GM19238 (cell line): ENCODE results near the gene DENND2C.
A peak's percentile ranks its signal among the peaks of the same experiment; 100 is the strongest.
"Not testable (repeated sequence)": the region's sequence is repeated elsewhere in the genome, so short reads cannot be mapped to it uniquely, and the experiment has no call there.

Experiments
- DNase-seq: peaks from one replicate; pipeline ENCODE4 v3.0.0; 2011; ENCODE audit warnings: low spot score; ENCODE audit not compliant: insufficient read length

Gene DENND2C

GRCh38 chr1:114609026-114609425 lies 60.8 kb downstream of the DENND2C start:
- no peak for DNase-seq

GRCh38 chr1:114607223-114607622 lies 62.6 kb downstream of the DENND2C start:
- DNase-seq, result no peak

GRCh38 chr1:114597949-114598348 lies 71.9 kb downstream of the DENND2C start:
- no peak for DNase-seq

- no peak for DNase-seq
Measured at GRCh38 chr1:114595602-114596001, 74.2 kb downstream of the DENND2C start.

GRCh38 chr1:114594046-114594445 lies 75.8 kb downstream of the DENND2C start:
- DNase-seq, result no peak

GRCh38 chr1:114589122-114589521 lies 80.7 kb downstream of the DENND2C start:
- DNase-seq, result no peak

GRCh38 chr1:114588196-114588689 lies 81.6 kb downstream of the DENND2C start:
- no peak for DNase-seq

GRCh38 chr1:114587203-114587991 lies 82.5 kb downstream of the DENND2C start:
- no peak for DNase-seq

GRCh38 chr1:114586513-114587047 lies 83.3 kb downstream of the DENND2C start:
- no peak for DNase-seq

- DNase-seq, result no peak
Measured at GRCh38 chr1:114585231-114585630, 84.6 kb downstream of the DENND2C start.

- DNase-seq, result peak; percentile 67
Measured at GRCh38 chr1:114581335-114582287, 88.2 kb downstream of the DENND2C start, which contains the start of gene BCAS2. Gene BCAS2 (minus strand): TSS chr1:114581615. CDS start chr1:114581591, 24 bp downstream.

GRCh38 chr1:114574365-114574764 lies 95.5 kb downstream of the DENND2C start:
- DNase-seq, result no peak

- DNase-seq, result no peak
Measured at GRCh38 chr1:114564141-114564540, 105.7 kb downstream of the DENND2C start.

- not testable (repeated sequence) for DNase-seq
Measured at GRCh38 chr1:114562978-114563510, 106.8 kb downstream of the DENND2C start.

GRCh38 chr1:114561333-114561732 lies 108.5 kb downstream of the DENND2C start:
- no peak for DNase-seq

- DNase-seq, result no peak
Measured at GRCh38 chr1:114559356-114559755, 110.5 kb downstream of the DENND2C start.

- peak; percentile 16 for DNase-seq
Measured at GRCh38 chr1:114558544-114558943, 111.3 kb downstream of the DENND2C start.

GRCh38 chr1:114554577-114554976 lies 115.3 kb downstream of the DENND2C start:
- DNase-seq, result no peak

- no peak for DNase-seq
Measured at GRCh38 chr1:114552106-114552639, 117.7 kb downstream of the DENND2C start.

- no peak for DNase-seq
Measured at GRCh38 chr1:114551400-114551799, 118.4 kb downstream of the DENND2C start.

- DNase-seq, result no peak
Measured at GRCh38 chr1:114550336-114550735, 119.5 kb downstream of the DENND2C start.
